ENCODE data around the gene GJD2.

GJD2 gene

DNA sequence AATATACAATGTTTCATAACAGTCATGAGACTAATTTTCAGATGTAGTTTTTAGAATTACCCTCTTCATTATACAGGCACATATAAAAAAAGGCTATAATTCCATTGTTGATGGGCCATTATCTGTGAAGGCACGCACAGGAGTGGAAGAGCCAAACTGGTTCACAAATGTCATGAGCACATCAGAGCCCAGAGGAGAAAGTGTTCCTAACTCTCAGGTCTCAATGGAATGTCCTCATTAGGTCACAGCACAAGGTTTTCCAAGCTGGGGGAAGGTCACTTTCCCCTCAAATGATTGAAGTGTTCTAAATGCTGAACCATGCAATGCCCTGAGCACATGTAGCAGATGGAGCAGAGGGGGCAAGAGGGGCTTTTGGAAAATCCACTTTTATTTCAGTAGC is 41.2 kb downstream of the GJD2 start:
- DNase-seq (ENCODE audit: low read depth) = no peak
- TF ChIP-seq, protein P1, sequence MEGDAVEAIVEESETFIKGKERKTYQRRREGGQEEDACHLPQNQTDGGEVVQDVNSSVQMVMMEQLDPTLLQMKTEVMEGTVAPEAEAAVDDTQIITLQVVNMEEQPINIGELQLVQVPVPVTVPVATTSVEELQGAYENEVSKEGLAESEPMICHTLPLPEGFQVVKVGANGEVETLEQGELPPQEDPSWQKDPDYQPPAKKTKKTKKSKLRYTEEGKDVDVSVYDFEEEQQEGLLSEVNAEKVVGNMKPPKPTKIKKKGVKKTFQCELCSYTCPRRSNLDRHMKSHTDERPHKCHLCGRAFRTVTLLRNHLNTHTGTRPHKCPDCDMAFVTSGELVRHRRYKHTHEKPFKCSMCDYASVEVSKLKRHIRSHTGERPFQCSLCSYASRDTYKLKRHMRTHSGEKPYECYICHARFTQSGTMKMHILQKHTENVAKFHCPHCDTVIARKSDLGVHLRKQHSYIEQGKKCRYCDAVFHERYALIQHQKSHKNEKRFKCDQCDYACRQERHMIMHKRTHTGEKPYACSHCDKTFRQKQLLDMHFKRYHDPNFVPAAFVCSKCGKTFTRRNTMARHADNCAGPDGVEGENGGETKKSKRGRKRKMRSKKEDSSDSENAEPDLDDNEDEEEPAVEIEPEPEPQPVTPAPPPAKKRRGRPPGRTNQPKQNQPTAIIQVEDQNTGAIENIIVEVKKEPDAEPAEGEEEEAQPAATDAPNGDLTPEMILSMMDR (conservative IDR thresholded peaks at IDR 0.05; ENCODE audit: low read depth, low read length) = no peak
- no peak overlapping the region for H3K4me3 ChIP-seq (ENCODE audit: low read length)

DNA sequence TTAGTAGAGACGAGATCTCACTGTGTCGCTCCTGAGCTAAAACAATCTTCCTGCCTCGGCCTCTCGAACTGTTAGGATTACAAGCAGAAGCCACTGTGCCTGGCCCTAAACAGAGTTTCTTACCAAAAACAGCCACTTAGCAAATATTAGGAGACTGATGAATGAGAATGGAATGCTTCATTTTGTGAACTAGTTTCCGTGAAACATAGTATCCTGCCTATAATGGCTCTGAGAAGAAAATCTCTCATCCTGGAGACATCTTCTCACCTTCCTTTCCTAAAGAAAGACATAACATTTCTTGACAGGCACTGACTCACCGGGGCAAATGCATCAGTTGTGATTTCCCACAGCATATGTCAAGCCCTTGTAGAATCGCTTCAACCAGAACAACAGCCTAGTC is 44.9 kb downstream of the GJD2 start:
- TF ChIP-seq, protein P1 (conservative IDR thresholded peaks at IDR 0.05; ENCODE audit: low read depth, low read length) = no peak
- H3K4me3 ChIP-seq (ENCODE audit: low read length) = no peak overlapping the region
- no peak for DNase-seq (ENCODE audit: low read depth)

GRCh38 chr15:34708422-34708821 is 46.4 kb downstream of the GJD2 start:
- TF ChIP-seq, protein P1 (conservative IDR thresholded peaks at IDR 0.05; ENCODE audit: low read depth, low read length) = peak; percentile 98
- no peak overlapping the region for H3K4me3 ChIP-seq (ENCODE audit: low read length)
- peak; percentile 43 for DNase-seq (ENCODE audit: low read depth)

- H3K4me3 ChIP-seq (ENCODE audit: low read length) = no peak overlapping the region
- no peak for DNase-seq (ENCODE audit: low read depth)
- TF ChIP-seq, protein P1 (conservative IDR thresholded peaks at IDR 0.05; ENCODE audit: low read depth, low read length) = no peak
These were observed 53.3 kb downstream of the GJD2 start for GRCh38 chr15:34701536-34701935.

Measured in retinal pigment epithelial cell (primary cell).